GM10248 (cell line): Measurements from ENCODE around the gene ATG4A.

ENCODE experiments used
- CTCF ChIA-PET: fragments of 300-600 bp; sonication (Branson Sonifier 250); formaldehyde crosslinking; extraction: SDS; loops from one replicate; lab custom pipeline; 2021; ENCODE audit warnings: antibody characterized with exemption; lab: Yijun Ruan, JAX
- POLR2A ChIA-PET: fragments of 350-650 bp; sonication (Branson Sonifier 250); formaldehyde crosslinking; extraction: SDS; loops from one replicate; lab custom pipeline; 2020; ENCODE audit warnings: antibody characterized with exemption; lab: Yijun Ruan, JAX
- DNase-seq: peaks from one replicate; pipeline ENCODE4 v3.0.0; 2012; ENCODE audit errors: extremely low spot score
- CTCF ChIP-seq: IDR thresholded peaks from 2 replicates; pipeline ENCODE4 v1.5.1; 2012; ENCODE audit warnings: mild to moderate bottlenecking, low read depth; ENCODE audit errors: extremely low read depth, missing control alignments, control extremely low read depth

The ATG4A gene

GRCh38 chrX:108159028-108159670 is 67.6 kb downstream of the ATG4A start:
- TF ChIP-seq CTCF = no peak
- ChIA-PET CTCF (no interaction called here), POLR2A (no interaction called here)
- no peak for DNase-seq

GRCh38 chrX:108160309-108160708 is 68.7 kb downstream of the ATG4A start:
- TF ChIP-seq CTCF = no peak
- ChIA-PET CTCF (no interaction called here), POLR2A (no interaction called here)
- no peak for DNase-seq

GRCh38 chrX:108162265-108162664 is 70.7 kb downstream of the ATG4A start:
- ChIA-PET POLR2A (no interaction called here), CTCF (no interaction called here)
- DNase-seq = no peak
- no peak for TF ChIP-seq CTCF

GRCh38 chrX:108163333-108164082 is 71.9 kb downstream of the ATG4A start:
- CTCF ChIA-PET = no interaction called here
- POLR2A ChIA-PET = no interaction called here
- no peak for TF ChIP-seq CTCF
- DNase-seq = no peak

GRCh38 chrX:108165383-108166111 is 74.0 kb downstream of the ATG4A start:
- no peak for TF ChIP-seq CTCF
- ChIA-PET POLR2A (no interaction called here), CTCF (interaction anchor here (0.7 kb wide), 1 partner anchor 41 kb away, joined by 3 read pairs; no protein-coding TSS in a partner anchor)
- no peak for DNase-seq

- ChIA-PET POLR2A (no interaction called here), CTCF (interaction anchor here (1.1 to 1.6 kb wide), 2 partner anchors 10 to 11 kb away, joined by 3 to 4 read pairs; no protein-coding TSS in a partner anchor)
- DNase-seq = no peak
- TF ChIP-seq CTCF = no peak
Measured at GRCh38 chrX:108167211-108167872, 75.8 kb downstream of the ATG4A start.
